HL-60 (cell line): ENCODE measurements around the gene PRRG3.

Source experiments
- GABPA ChIP-seq: IDR thresholded peaks from 2 replicates; pipeline ENCODE4 v1.6.1; 2012; ENCODE audit warnings: low read depth
- POLR2AphosphoS5 ChIP-seq: IDR thresholded peaks from 2 replicates; pipeline ENCODE4 v1.6.1; 2012; ENCODE audit warnings: low read depth
- SPI1 ChIP-seq: IDR thresholded peaks from 2 replicates; pipeline ENCODE4 v1.6.1; 2012; ENCODE audit warnings: low read depth, mild to moderate bottlenecking, borderline replicate concordance
- TF ChIP-seq, protein P1 (sequence below): IDR thresholded peaks from one replicate; pipeline ENCODE4 v1.5.1; 2011; ENCODE audit warnings: low read length, control low read depth, inconsistent platforms; ENCODE audit not compliant: insufficient read depth
- TF ChIP-seq, protein P2 (sequence below): IDR thresholded peaks from 2 replicates; pipeline ENCODE4 v1.6.1; 2012; ENCODE audit warnings: low read depth; ENCODE audit not compliant: insufficient replicate concordance

DNA sequence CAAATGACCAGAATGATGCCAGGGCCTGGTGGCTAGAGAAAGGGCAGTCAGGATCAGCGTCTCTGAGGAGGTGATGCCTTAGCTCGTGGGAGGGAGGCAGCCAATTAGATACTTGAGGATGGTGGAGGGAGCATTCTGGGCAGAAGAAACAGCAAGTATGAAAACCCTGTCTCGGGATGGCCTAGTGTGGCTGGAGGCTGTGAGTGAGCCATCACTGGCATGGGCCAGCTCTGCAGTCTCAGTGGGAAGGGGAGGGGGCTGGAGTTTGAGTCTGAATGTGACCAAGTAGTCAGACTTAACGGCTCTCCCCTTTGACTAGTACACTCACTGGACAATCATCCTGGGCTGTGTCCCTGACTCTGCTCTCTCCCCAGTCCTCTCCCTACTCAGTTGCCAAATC, 46.3 kb downstream of the PRRG3 start:
- TF ChIP-seq, protein P1, sequence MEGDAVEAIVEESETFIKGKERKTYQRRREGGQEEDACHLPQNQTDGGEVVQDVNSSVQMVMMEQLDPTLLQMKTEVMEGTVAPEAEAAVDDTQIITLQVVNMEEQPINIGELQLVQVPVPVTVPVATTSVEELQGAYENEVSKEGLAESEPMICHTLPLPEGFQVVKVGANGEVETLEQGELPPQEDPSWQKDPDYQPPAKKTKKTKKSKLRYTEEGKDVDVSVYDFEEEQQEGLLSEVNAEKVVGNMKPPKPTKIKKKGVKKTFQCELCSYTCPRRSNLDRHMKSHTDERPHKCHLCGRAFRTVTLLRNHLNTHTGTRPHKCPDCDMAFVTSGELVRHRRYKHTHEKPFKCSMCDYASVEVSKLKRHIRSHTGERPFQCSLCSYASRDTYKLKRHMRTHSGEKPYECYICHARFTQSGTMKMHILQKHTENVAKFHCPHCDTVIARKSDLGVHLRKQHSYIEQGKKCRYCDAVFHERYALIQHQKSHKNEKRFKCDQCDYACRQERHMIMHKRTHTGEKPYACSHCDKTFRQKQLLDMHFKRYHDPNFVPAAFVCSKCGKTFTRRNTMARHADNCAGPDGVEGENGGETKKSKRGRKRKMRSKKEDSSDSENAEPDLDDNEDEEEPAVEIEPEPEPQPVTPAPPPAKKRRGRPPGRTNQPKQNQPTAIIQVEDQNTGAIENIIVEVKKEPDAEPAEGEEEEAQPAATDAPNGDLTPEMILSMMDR: no peak
- TF ChIP-seq POLR2AphosphoS5: no peak
- TF ChIP-seq, protein P2, sequence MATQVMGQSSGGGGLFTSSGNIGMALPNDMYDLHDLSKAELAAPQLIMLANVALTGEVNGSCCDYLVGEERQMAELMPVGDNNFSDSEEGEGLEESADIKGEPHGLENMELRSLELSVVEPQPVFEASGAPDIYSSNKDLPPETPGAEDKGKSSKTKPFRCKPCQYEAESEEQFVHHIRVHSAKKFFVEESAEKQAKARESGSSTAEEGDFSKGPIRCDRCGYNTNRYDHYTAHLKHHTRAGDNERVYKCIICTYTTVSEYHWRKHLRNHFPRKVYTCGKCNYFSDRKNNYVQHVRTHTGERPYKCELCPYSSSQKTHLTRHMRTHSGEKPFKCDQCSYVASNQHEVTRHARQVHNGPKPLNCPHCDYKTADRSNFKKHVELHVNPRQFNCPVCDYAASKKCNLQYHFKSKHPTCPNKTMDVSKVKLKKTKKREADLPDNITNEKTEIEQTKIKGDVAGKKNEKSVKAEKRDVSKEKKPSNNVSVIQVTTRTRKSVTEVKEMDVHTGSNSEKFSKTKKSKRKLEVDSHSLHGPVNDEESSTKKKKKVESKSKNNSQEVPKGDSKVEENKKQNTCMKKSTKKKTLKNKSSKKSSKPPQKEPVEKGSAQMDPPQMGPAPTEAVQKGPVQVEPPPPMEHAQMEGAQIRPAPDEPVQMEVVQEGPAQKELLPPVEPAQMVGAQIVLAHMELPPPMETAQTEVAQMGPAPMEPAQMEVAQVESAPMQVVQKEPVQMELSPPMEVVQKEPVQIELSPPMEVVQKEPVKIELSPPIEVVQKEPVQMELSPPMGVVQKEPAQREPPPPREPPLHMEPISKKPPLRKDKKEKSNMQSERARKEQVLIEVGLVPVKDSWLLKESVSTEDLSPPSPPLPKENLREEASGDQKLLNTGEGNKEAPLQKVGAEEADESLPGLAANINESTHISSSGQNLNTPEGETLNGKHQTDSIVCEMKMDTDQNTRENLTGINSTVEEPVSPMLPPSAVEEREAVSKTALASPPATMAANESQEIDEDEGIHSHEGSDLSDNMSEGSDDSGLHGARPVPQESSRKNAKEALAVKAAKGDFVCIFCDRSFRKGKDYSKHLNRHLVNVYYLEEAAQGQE: no peak
- no peak for TF ChIP-seq GABPA
- no peak for TF ChIP-seq SPI1
